OCI-LY3 (cell line): ENCODE results near the gene SCN3B.

ENCODE experiments used
- H2AFZ ChIP-seq: fragments of 200-600, 300-600 bp; shearing (Covaris generic); 2 replicates; pipeline ENCODE4 v1.6.0; 2014; ENCODE audit warnings: antibody characterized with exemption, low read depth, low read length
- H3K27ac ChIP-seq: fragments of 200-600, 300-600 bp; sonication (generic); 2 replicates; pipeline ENCODE4 v1.5.1; 2014; ENCODE audit warnings: mild to moderate bottlenecking, low read length, moderate library complexity, mixed read lengths
- H3K27me3 ChIP-seq: fragments of 200-600, 300-600 bp; sonication (generic); 2 replicates; pipeline ENCODE4 v1.6.1; 2014; ENCODE audit warnings: low read depth, low read length, mixed read lengths
- H3K36me3 ChIP-seq: fragments of 200-600, 300-600 bp; sonication (generic); replicated peaks from 2 replicates; pipeline ENCODE3; 2014; ENCODE audit warnings: low read depth, low read length, mixed read lengths
- H3K4me1 ChIP-seq: fragments of 300-600, 200-600 bp; sonication (generic); 2 replicates; pipeline ENCODE4 v1.6.1; 2014; ENCODE audit warnings: low read length, mixed read lengths
- H3K4me2 ChIP-seq: fragments of 200-600, 300-600 bp; sonication (generic); 2 replicates; pipeline ENCODE4 v1.6.1; 2014; ENCODE audit warnings: low read length, mixed read lengths
- H3K4me3 ChIP-seq: fragments of 300-600, 200-600 bp; sonication (generic); 2 replicates; pipeline ENCODE4 v1.5.1; 2014; ENCODE audit warnings: antibody characterized with exemption, mild to moderate bottlenecking, low read length, moderate library complexity
- H3K79me2 ChIP-seq: fragments of 300-600, 200-600 bp; shearing (Covaris generic); 2 replicates; pipeline ENCODE4 v1.6.1; 2014; ENCODE audit warnings: mild to moderate bottlenecking, low read length, mixed read lengths
- H3K9ac ChIP-seq: fragments of 300-600, 200-600 bp; shearing (Covaris generic); 2 replicates; pipeline ENCODE4 v1.6.0; 2014; ENCODE audit warnings: mild to moderate bottlenecking, low read length, moderate library complexity
- H3K9me3 ChIP-seq: fragments of 200-600, 300-600 bp; shearing (Covaris generic); 2 replicates; pipeline ENCODE4 v1.6.1; 2014; ENCODE audit warnings: low read length, mixed read lengths; ENCODE audit not compliant: insufficient read depth
- H4K20me1 ChIP-seq: fragments of 200-600, 300-600 bp; sonication (generic); 2 replicates; pipeline ENCODE4 v1.6.1; 2016; ENCODE audit warnings: low read length, mixed read lengths; ENCODE audit not compliant: insufficient read depth
- CTCF ChIP-seq: fragments of 200-600, 300-600 bp; sonication (generic); IDR thresholded peaks from 2 replicates; pipeline ENCODE4 v1.5.1; 2014; ENCODE audit warnings: antibody characterized with exemption, low read length, low read depth
- EZH2phosphoT487 ChIP-seq: fragments of 200-600 bp; shearing (Covaris generic); IDR thresholded peaks from 2 replicates; pipeline ENCODE4 v1.6.1; 2018; ENCODE audit warnings: antibody characterized with exemption, mixed run types, low read depth

The SCN3B gene

GRCh38 chr11:123607781-123608180 is 46.6 kb downstream of the SCN3B start:
- Histone ChIP-seq H3K36me3 (no peaks in the 10 kb centered on the region), H3K27ac (no peak overlapping the region), H2AFZ (no peak overlapping the region), H3K79me2 (no peaks in the 10 kb centered on the region), H4K20me1 (peaks cover 4% of the 10 kb centered on the region; the same call in 1 of the 2 replicates), H3K9ac (no peak overlapping the region), H3K4me2 (no peak overlapping the region), H3K27me3 (no peaks in the 10 kb centered on the region), H3K4me3 (no peak overlapping the region), H3K9me3 (no peaks in the 10 kb centered on the region), H3K4me1 (peaks cover 11% of the 10 kb centered on the region)
- TF ChIP-seq CTCF (no peak), EZH2phosphoT487 (no peak)

GRCh38 chr11:123603666-123604065 is 50.8 kb downstream of the SCN3B start:
- TF ChIP-seq CTCF (no peak), EZH2phosphoT487 (no peak)
- no peak overlapping the region for H2AFZ ChIP-seq
- no peaks in the 10 kb centered on the region for H3K36me3 ChIP-seq
- peak overlapping the region; percentile 32 for H3K4me2 ChIP-seq
- no peaks in the 10 kb centered on the region for H3K27me3 ChIP-seq
- no peak overlapping the region for H3K9ac ChIP-seq
- H4K20me1 ChIP-seq: peaks cover 4% of the 10 kb centered on the region; the same call in 1 of the 2 replicates
- no peaks in the 10 kb centered on the region for H3K9me3 ChIP-seq
- no peak overlapping the region for H3K27ac ChIP-seq
- H3K4me1 ChIP-seq: peaks cover 11% of the 10 kb centered on the region
- no peaks in the 10 kb centered on the region for H3K79me2 ChIP-seq
- H3K4me3 ChIP-seq: no peak overlapping the region

- peaks cover 4% of the 10 kb centered on the region; the same call in 1 of the 2 replicates for H4K20me1 ChIP-seq
- no peaks in the 10 kb centered on the region for H3K36me3 ChIP-seq
- no peak overlapping the region for H3K4me2 ChIP-seq
These were observed 52.7 kb downstream of the SCN3B start for GRCh38 chr11:123601743-123602142.

GRCh38 chr11:123601136-123601535 is 53.3 kb downstream of the SCN3B start:
- Histone ChIP-seq H3K36me3 (no peaks in the 10 kb centered on the region), H3K4me3 (no peak overlapping the region)
- TF ChIP-seq EZH2phosphoT487 (no peak), CTCF (no peak)

More at GRCh38 chr11:123601743-123602142, 52.7 kb downstream of the SCN3B start:
- Histone ChIP-seq H3K4me1 (peaks cover 11% of the 10 kb centered on the region), H3K27ac (no peak overlapping the region), H3K27me3 (no peaks in the 10 kb centered on the region), H3K79me2 (no peaks in the 10 kb centered on the region), H3K9ac (no peak overlapping the region), H2AFZ (no peak overlapping the region), H3K4me3 (no peak overlapping the region), H3K9me3 (no peaks in the 10 kb centered on the region)
- TF ChIP-seq CTCF (no peak), EZH2phosphoT487 (no peak)

More at GRCh38 chr11:123601136-123601535, 53.3 kb downstream of the SCN3B start:
- H3K27me3 ChIP-seq: no peaks in the 10 kb centered on the region
- no peaks in the 10 kb centered on the region for H3K79me2 ChIP-seq
- H3K9me3 ChIP-seq: no peaks in the 10 kb centered on the region
- H3K4me1 ChIP-seq: peaks cover 11% of the 10 kb centered on the region
- H2AFZ ChIP-seq: no peak overlapping the region
- H3K4me2 ChIP-seq: no peak overlapping the region
- H4K20me1 ChIP-seq: peaks cover 4% of the 10 kb centered on the region; the same call in 1 of the 2 replicates
- no peak overlapping the region for H3K27ac ChIP-seq
- no peak overlapping the region for H3K9ac ChIP-seq
